HCT116 (cell line): ENCODE results near the gene NEURL1B. TPM values are rescaled to one million over a fixed set of nuclear protein-coding genes. Genes with fewer than 3 reads are reported as not detected.

ENCODE experiments used
- ATAC-seq: fragments of 200-7000 bp; cut with Tn5 transposase; 2 replicates; pipeline ENCODE4 v1.9.1; 2020; ENCODE audit warnings: mild to moderate bottlenecking, moderate library complexity
- BruUV-seq: library from RNA; stranded (reverse); fragments of 400-500 nt; replicated peaks from 2 replicates; lab custom pipeline; 2021; lab: Mats Ljungman, UMichigan
- CTCF ChIA-PET: fragments of 300-600 bp; sonication (Branson Sonifier 250); formaldehyde crosslinking; loops from one replicate; lab custom pipeline; 2021; ENCODE audit warnings: antibody characterized with exemption; lab: Charles Lee
- POLR2A ChIA-PET: fragments of 300-600, 350-600 bp; sonication (Branson Sonifier 250); formaldehyde crosslinking; loops from one replicate; lab custom pipeline; 2021; ENCODE audit warnings: antibody characterized with exemption; lab: Charles Lee
- RAD21 ChIA-PET, 2 experiments: fragments of 300-600 bp; sonication (Branson Sonifier 250); formaldehyde crosslinking; loops; one replicate each; lab custom pipeline; 2023; ENCODE audit warnings: low total read pairs in 2 of 2; ENCODE audit not compliant: uncharacterized antibody in 2 of 2, unreplicated experiment in 2 of 2, low non-redundant PET in 1 of 2; lab: Charles Lee
- DNase-seq: peaks from one replicate; pipeline ENCODE4 v3.0.0-alpha.2; 2010; ENCODE audit warnings: low read depth, low spot score
- H2AFZ ChIP-seq: fragments of 200-600 bp; shearing (Covaris generic), sonication (generic); 2 replicates; pipeline ENCODE4 v1.6.1; 2017; ENCODE audit warnings: low read depth, mixed run types, mixed read lengths, antibody characterized with exemption, low read length; ENCODE audit not compliant: poor library complexity, severe bottlenecking
- H3K27ac ChIP-seq: 2 replicates; pipeline ENCODE4 v1.5.1; 2012; ENCODE audit warnings: low read depth, low read length
- H3K27me3 ChIP-seq: fragments of 200-600 bp; sonication (generic); 2 replicates; pipeline ENCODE4 v1.6.1; 2016; ENCODE audit warnings: mixed run types, low read length, mixed read lengths; ENCODE audit not compliant: insufficient read depth
- H3K36me3 ChIP-seq, 2 experiments: fragments of 200-500 bp in 1 of 2; fragments of 200-600 bp in 1 of 2; sonication (Bioruptor generic) in 1 of 2; sonication (generic) in 1 of 2; 2 replicates each; pipeline versions ENCODE4 v1.5.1 to v1.6.1; 2014 to 2016; ENCODE audit warnings: low read length in 2 of 2, inconsistent platforms in 1 of 2, mixed read lengths in 1 of 2, mixed run types in 1 of 2; ENCODE audit not compliant: insufficient read depth in 2 of 2, control insufficient read depth in 1 of 2
- H3K4me1 ChIP-seq, 2 experiments: fragments of 200-600 bp in 1 of 2; sonication (generic) in 1 of 2; 2 replicates each; pipeline versions ENCODE4 v1.5.1 to v1.6.1; 2012 to 2017; ENCODE audit warnings: low read length in 2 of 2, inconsistent platforms in 1 of 2, mild to moderate bottlenecking in 1 of 2, mixed read lengths in 1 of 2, mixed run types in 1 of 2, moderate library complexity in 1 of 2; ENCODE audit not compliant: insufficient read depth in 2 of 2, control insufficient read depth in 1 of 2
- H3K4me2 ChIP-seq: fragments of 200-600 bp; sonication (generic); 2 replicates; pipeline ENCODE4 v1.6.1; 2017; ENCODE audit warnings: mixed run types, low read length, mixed read lengths
- H3K4me3 ChIP-seq, 2 experiments: fragments of 200-600 bp in 1 of 2; sonication (generic) in 1 of 2; replicated peaks in 1 of 2; 2 replicates each; pipeline ENCODE4 v1.5.1; 2011 to 2016; ENCODE audit warnings: low read length in 2 of 2, control low read depth in 1 of 2, low read depth in 1 of 2, mild to moderate bottlenecking in 1 of 2, mixed read lengths in 1 of 2, mixed run types in 1 of 2
- H3K79me2 ChIP-seq: fragments of 200-600 bp; sonication (generic); 2 replicates; pipeline ENCODE4 v1.6.1; 2017; ENCODE audit warnings: mild to moderate bottlenecking, mixed run types, low read length, moderate library complexity, mixed read lengths; ENCODE audit not compliant: insufficient read depth
- H3K9ac ChIP-seq: fragments of 200-600 bp; sonication (generic); 2 replicates; pipeline ENCODE4 v1.6.1; 2016; ENCODE audit warnings: low read length, mixed read lengths
- H3K9me2 ChIP-seq: fragments of 200-600 bp; sonication (generic), shearing (Covaris generic); 2 replicates; pipeline ENCODE4 v1.6.1; 2017; ENCODE audit warnings: mixed run types, mild to moderate bottlenecking, moderate library complexity; ENCODE audit not compliant: insufficient read depth
- H3K9me3 ChIP-seq, 2 experiments: fragments of 200-500 bp in 1 of 2; fragments of 200-600 bp in 1 of 2; sonication (Bioruptor generic) in 1 of 2; sonication (generic) in 1 of 2; 2 replicates each; pipeline ENCODE4 v1.6.1; 2014 to 2017; ENCODE audit warnings: low read length in 2 of 2, mixed read lengths in 2 of 2, inconsistent platforms in 1 of 2, low read depth in 1 of 2, mild to moderate bottlenecking in 1 of 2, mixed run types in 1 of 2, moderate library complexity in 1 of 2; ENCODE audit not compliant: control insufficient read depth in 1 of 2, insufficient read depth in 1 of 2
- H4K20me1 ChIP-seq: fragments of 200-600 bp; sonication (generic), shearing (Covaris generic); 2 replicates; pipeline ENCODE4 v1.6.1; 2017; ENCODE audit warnings: mixed run types, mild to moderate bottlenecking, moderate library complexity; ENCODE audit not compliant: insufficient read depth
- ATF3 ChIP-seq: IDR thresholded peaks from 2 replicates; pipeline ENCODE4 v1.6.1; 2012
- CBX3 ChIP-seq: IDR thresholded peaks from 2 replicates; pipeline ENCODE4 v1.6.1; 2012; ENCODE audit warnings: low read depth
- CEBPB ChIP-seq: IDR thresholded peaks from 2 replicates; pipeline ENCODE4 v1.6.1; 2012; ENCODE audit warnings: low read depth
- EGR1 ChIP-seq: IDR thresholded peaks from 2 replicates; pipeline ENCODE4 v1.6.1; 2012; ENCODE audit warnings: low read depth
- ELF1 ChIP-seq: IDR thresholded peaks from 2 replicates; pipeline ENCODE4 v1.6.1; 2012; ENCODE audit warnings: low read depth, borderline replicate concordance
- EZH2 ChIP-seq: fragments of 200-600 bp; sonication (generic); IDR thresholded peaks from 2 replicates; pipeline ENCODE4 v1.6.1; 2017; ENCODE audit warnings: antibody characterized with exemption, mixed run types
- EZH2phosphoT487 ChIP-seq: fragments of 200-600 bp; IDR thresholded peaks from 2 replicates; pipeline ENCODE4 v1.6.1; 2018; ENCODE audit warnings: antibody characterized with exemption, borderline replicate concordance
- FOSL1 ChIP-seq: IDR thresholded peaks from 2 replicates; pipeline ENCODE4 v1.6.1; 2012; ENCODE audit warnings: low read depth
- MAX ChIP-seq: IDR thresholded peaks from 2 replicates; pipeline ENCODE4 v1.6.1; 2012
- POLR2A ChIP-seq: IDR thresholded peaks from 2 replicates; pipeline ENCODE4 v1.7.0; 2011; ENCODE audit warnings: borderline replicate concordance; ENCODE audit not compliant: insufficient read depth, insufficient read length; ENCODE audit errors: extremely low read depth
- POLR2AphosphoS5 ChIP-seq: IDR thresholded peaks from 2 replicates; pipeline ENCODE4 v1.6.1; 2011; ENCODE audit warnings: mild to moderate bottlenecking, low read depth, low read length, moderate library complexity
- RAD21 ChIP-seq: IDR thresholded peaks from 2 replicates; pipeline ENCODE4 v1.6.1; 2012; ENCODE audit warnings: low read depth, mild to moderate bottlenecking
- SP1 ChIP-seq: IDR thresholded peaks from 2 replicates; pipeline ENCODE4 v1.6.1; 2012; ENCODE audit warnings: low read depth
- SRF ChIP-seq: IDR thresholded peaks from 2 replicates; pipeline ENCODE4 v1.6.1; 2012; ENCODE audit warnings: low read depth
- TCF7L2 ChIP-seq: IDR thresholded peaks from 2 replicates; pipeline ENCODE4 v1.7.0; 2011; ENCODE audit warnings: borderline replicate concordance, inconsistent platforms; ENCODE audit not compliant: insufficient read depth, insufficient read length; ENCODE audit errors: extremely low read depth
- YY1 ChIP-seq: IDR thresholded peaks from 2 replicates; pipeline ENCODE4 v1.6.1; 2011; ENCODE audit warnings: low read length, low read depth, moderate library complexity, mild to moderate bottlenecking; ENCODE audit not compliant: insufficient replicate concordance; ENCODE audit errors: extremely low read depth
- ZBTB33 ChIP-seq: IDR thresholded peaks from 2 replicates; pipeline ENCODE4 v1.6.1; 2011; ENCODE audit warnings: mild to moderate bottlenecking, low read length, moderate library complexity; ENCODE audit not compliant: insufficient replicate concordance; ENCODE audit errors: extremely low read depth
- ZFX ChIP-seq: fragments of 450-650 bp; IDR thresholded peaks from 2 replicates; pipeline ENCODE4 v1.6.1; 2017
- ZNF274 ChIP-seq: fragments of 200-500 bp; sonication (Bioruptor generic); IDR thresholded peaks from 2 replicates; pipeline ENCODE4 v1.6.1; 2014; ENCODE audit warnings: mild to moderate bottlenecking, low read depth, low read length, inconsistent platforms
- intact Hi-C: fragments of 100-400 bp; cut with micrococcal nuclease; formaldehyde crosslinking; loops from 2 replicates; pipeline ENCODE4 v1.10.0; 2022
- total RNA-seq: library from RNA; stranded (reverse); gene quantifications from one replicate; pipeline ENCODE4 v1.2.1, GENCODE V29; 2021; ENCODE audit not compliant: unreplicated experiment

The NEURL1B gene
- total RNA-seq, 1 experiment from 2014 or later: 5.8 TPM

GRCh38 chr5:172692451-172692850, 51.4 kb downstream of the NEURL1B start (continued):
- TF ChIP-seq TCF7L2 (no peak), CEBPB (no peak), SP1 (no peak), ZBTB33 (no peak), EZH2phosphoT487 (no peak), ZFX (no peak), ATF3 (no peak), ZNF274 (no peak), MAX (no peak), ELF1 (no peak)

GRCh38 chr5:172692981-172693380, 51.9 kb downstream of the NEURL1B start:
- ChIA-PET RAD21 (no interaction called here), POLR2A (no interaction called here), CTCF (no interaction called here)
- H3K9me3 ChIP-seq: no peaks in the 10 kb centered on the region
- no peak overlapping the region for H3K9ac ChIP-seq
- H2AFZ ChIP-seq: no peak overlapping the region
- BruUV-seq: no TSS peak
- peaks cover 14 to 26% of the 10 kb centered on the region in 2 experiments for H3K4me1 ChIP-seq
- intact Hi-C loops: loop anchor here (10.0 kb wide), 1 partner anchor 778 kb away; no protein-coding TSS in a partner anchor
- no peaks in the 10 kb centered on the region for H3K36me3 ChIP-seq
- no peaks in the 10 kb centered on the region for H3K27me3 ChIP-seq
- no peak overlapping the region for H3K4me2 ChIP-seq
- H3K79me2 ChIP-seq: no peaks in the 10 kb centered on the region
- no peaks in the 10 kb centered on the region for H3K9me2 ChIP-seq
- no peak overlapping the region for H3K27ac ChIP-seq
- H3K4me3 ChIP-seq: no peak overlapping the region
- no peak for DNase-seq
- ATAC-seq: no peak
- no peaks in the 10 kb centered on the region; the same call in 1 of the 2 replicates for H4K20me1 ChIP-seq
- TF ChIP-seq ATF3: no peak
- no peak for TF ChIP-seq POLR2A
- no peak for TF ChIP-seq CBX3
- TF ChIP-seq FOSL1: no peak
- no peak for TF ChIP-seq YY1
- no peak for TF ChIP-seq TCF7L2
- no peak for TF ChIP-seq EZH2
- no peak for TF ChIP-seq RAD21
- TF ChIP-seq SRF: no peak
- no peak for TF ChIP-seq POLR2AphosphoS5
- TF ChIP-seq ELF1: no peak
- TF ChIP-seq SP1: no peak
- TF ChIP-seq ZBTB33: no peak
- no peak for TF ChIP-seq EGR1
